ENCODE data around the gene SOCS7. TPM values are rescaled to one million over a fixed set of nuclear protein-coding genes. Genes with fewer than 3 reads are reported as not detected.

The SOCS7 gene
- total RNA-seq, 1 donor from 2014 or later: 14.7 TPM

GRCh38 chr17:38358586-38359513 is 7.2 kb downstream of the SOCS7 start:
- H3K27me3 ChIP-seq: no peaks in the 10 kb centered on the region
- H3K4me3 ChIP-seq: no peak overlapping the region
- H3K36me3 ChIP-seq: peaks cover 0 to 3% of the 10 kb centered on the region in 2 donors
- TF ChIP-seq POLR2AphosphoS5 (IDR thresholded peaks at IDR 0.05; ENCODE audit: insufficient read depth in 1 of 2, low read depth in 1 of 2) (no peak), CTCF (IDR thresholded peaks at IDR 0.05) (no peak), POLR2A (IDR thresholded peaks at IDR 0.05) (no peak)
- DNase-seq (ENCODE audit: extremely low spot score in 2 of 2): no peak
- intact Hi-C loops (cut with DNase I): no loop called here
- peaks cover 64% of the 10 kb centered on the region for H3K4me1 ChIP-seq
- peak overlapping the region; percentile 51 for H3K27ac ChIP-seq
- no peaks in the 10 kb centered on the region for H3K9me3 ChIP-seq

- DNase-seq (ENCODE audit: extremely low spot score in 2 of 2): no peak
- Histone ChIP-seq H3K4me1 (peaks cover 33% of the 10 kb centered on the region), H3K36me3 (peaks cover 0 to 12% of the 10 kb centered on the region in 2 donors), H3K9me3 (no peaks in the 10 kb centered on the region), H3K4me3 (no peak overlapping the region), H3K27me3 (no peaks in the 10 kb centered on the region), H3K27ac (no peak overlapping the region)
- TF ChIP-seq POLR2A (IDR thresholded peaks at IDR 0.05) (no peak), POLR2AphosphoS5 (IDR thresholded peaks at IDR 0.05; ENCODE audit: insufficient read depth in 1 of 2, low read depth in 1 of 2) (no peak), CTCF (IDR thresholded peaks at IDR 0.05) (no peak)
- intact Hi-C loops (cut with DNase I): no loop called here
Measured at GRCh38 chr17:38361694-38362465, 10.2 kb downstream of the SOCS7 start.

GRCh38 chr17:38363016-38363415 is 11.4 kb downstream of the SOCS7 start:
- Histone ChIP-seq H3K9me3 (no peaks in the 10 kb centered on the region), H3K4me3 (no peak overlapping the region), H3K4me1 (peaks cover 22% of the 10 kb centered on the region), H3K36me3 (peaks cover 0 to 24% of the 10 kb centered on the region in 2 donors), H3K27me3 (no peaks in the 10 kb centered on the region), H3K27ac (no peak overlapping the region)
- intact Hi-C loops (cut with DNase I): no loop called here
- no peak for TF ChIP-seq CTCF (IDR thresholded peaks at IDR 0.05)
- no peak for TF ChIP-seq POLR2A (IDR thresholded peaks at IDR 0.05)
- TF ChIP-seq POLR2AphosphoS5 (IDR thresholded peaks at IDR 0.05; ENCODE audit: insufficient read depth in 1 of 2, low read depth in 1 of 2): no peak
- DNase-seq (ENCODE audit: extremely low spot score in 2 of 2): no peak

GRCh38 chr17:38364741-38365140 is 13.1 kb downstream of the SOCS7 start:
- no peak for TF ChIP-seq CTCF (IDR thresholded peaks at IDR 0.05)
- TF ChIP-seq POLR2AphosphoS5 (IDR thresholded peaks at IDR 0.05; ENCODE audit: insufficient read depth in 1 of 2, low read depth in 1 of 2): no peak
- TF ChIP-seq POLR2A (IDR thresholded peaks at IDR 0.05): no peak
- Histone ChIP-seq H3K36me3 (peaks cover 0 to 41% of the 10 kb centered on the region in 2 donors), H3K27ac (no peak overlapping the region), H3K9me3 (no peaks in the 10 kb centered on the region), H3K4me1 (peaks cover 6% of the 10 kb centered on the region), H3K4me3 (no peak overlapping the region), H3K27me3 (no peaks in the 10 kb centered on the region)
- intact Hi-C loops (cut with DNase I): no loop called here
- DNase-seq (ENCODE audit: extremely low spot score in 2 of 2): no peak
